ENCODE measurements around the gene EEF1A2.
"Not testable (repeated sequence)": the region's sequence is repeated elsewhere in the genome, so short reads cannot be mapped to it uniquely, and the experiment has no call there.

The EEF1A2 gene

GRCh38 chr20:63484651-63485403 lies 14.1 kb downstream of the EEF1A2 start:
- ChIA-PET CTCF (interaction anchor here (1.0 kb wide), 1 partner anchor 11 kb away, joined by 4 read pairs; no protein-coding TSS in a partner anchor), POLR2A (interaction anchor here (1.2 kb wide), 1 partner anchor 11 kb away, joined by 3 read pairs; no protein-coding TSS in a partner anchor)
- DNase-seq (ENCODE audit: extremely low spot score): no peak
- TF ChIP-seq LEF1 (IDR thresholded peaks at IDR 0.05; ENCODE audit: borderline replicate concordance) (no peak), CTBP1 (IDR thresholded peaks at IDR 0.05; ENCODE audit: borderline replicate concordance) (no peak), FOXK2 (IDR thresholded peaks at IDR 0.05) (no peak), SUZ12 (IDR thresholded peaks at IDR 0.05) (no peak)

GRCh38 chr20:63484236-63484635 lies 14.6 kb downstream of the EEF1A2 start:
- ChIA-PET POLR2A (interaction anchor here (1.2 kb wide), 1 partner anchor 10 kb away, joined by 3 read pairs; no protein-coding TSS in a partner anchor), CTCF (interaction anchor here (0.7 to 1.0 kb wide), 2 partner anchors 12 to 175 kb away, joined by 3 to 4 read pairs; no protein-coding TSS in a partner anchor)
- TF ChIP-seq NFRKB (IDR thresholded peaks at IDR 0.05) (no peak), ELF4 (IDR thresholded peaks at IDR 0.05) (no peak), FOXK2 (IDR thresholded peaks at IDR 0.05) (no peak)
- DNase-seq (ENCODE audit: extremely low spot score): no peak

DNA sequence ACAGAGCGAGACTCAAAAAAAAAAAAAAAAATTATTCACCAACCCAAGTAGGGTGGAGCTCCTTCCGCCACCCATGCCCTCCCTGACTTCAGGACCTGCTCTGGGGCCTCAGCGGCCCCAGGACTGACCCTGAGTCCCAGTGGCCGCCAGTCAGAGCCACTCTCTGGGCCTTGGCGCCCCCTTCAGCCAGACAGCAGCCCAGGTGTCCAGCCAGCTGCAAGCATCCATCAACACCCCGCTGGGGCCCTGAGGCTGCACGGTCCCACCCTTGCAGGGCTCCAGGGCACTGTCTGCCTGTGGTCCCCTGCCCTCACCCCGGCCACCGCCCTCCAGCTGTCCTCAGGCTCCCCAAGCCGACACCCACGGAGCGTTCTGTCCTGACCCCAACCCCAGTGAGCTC lies 15.0 kb downstream of the EEF1A2 start:
- no peak for DNase-seq (ENCODE audit: extremely low spot score)
- POLR2A ChIA-PET: interaction anchor here (1.2 kb wide), 1 partner anchor 10 kb away, joined by 3 read pairs; no protein-coding TSS in a partner anchor
- no peak for TF ChIP-seq ARNT (IDR thresholded peaks at IDR 0.05)
- no peak for TF ChIP-seq TARDBP (IDR thresholded peaks at IDR 0.05)
- TF ChIP-seq SP1 (IDR thresholded peaks at IDR 0.05): no peak
- TF ChIP-seq ZNF384 (IDR thresholded peaks at IDR 0.05): no peak
- TF ChIP-seq CTBP1 (IDR thresholded peaks at IDR 0.05; ENCODE audit: borderline replicate concordance): no peak
- no peak for TF ChIP-seq FOXM1 (IDR thresholded peaks at IDR 0.05; ENCODE audit: borderline replicate concordance)
- TF ChIP-seq LEF1 (IDR thresholded peaks at IDR 0.05; ENCODE audit: borderline replicate concordance): no peak
- TF ChIP-seq NFRKB (IDR thresholded peaks at IDR 0.05): no peak
- no peak for TF ChIP-seq ELF4 (IDR thresholded peaks at IDR 0.05)
- no peak for TF ChIP-seq FOXA1 (IDR thresholded peaks at IDR 0.05)
- CTCF ChIA-PET: interaction anchor here (0.7 to 0.9 kb wide), 3 partner anchors 13 to 175 kb away, joined by 3 to 4 read pairs (median 3); no protein-coding TSS in a partner anchor

DNA sequence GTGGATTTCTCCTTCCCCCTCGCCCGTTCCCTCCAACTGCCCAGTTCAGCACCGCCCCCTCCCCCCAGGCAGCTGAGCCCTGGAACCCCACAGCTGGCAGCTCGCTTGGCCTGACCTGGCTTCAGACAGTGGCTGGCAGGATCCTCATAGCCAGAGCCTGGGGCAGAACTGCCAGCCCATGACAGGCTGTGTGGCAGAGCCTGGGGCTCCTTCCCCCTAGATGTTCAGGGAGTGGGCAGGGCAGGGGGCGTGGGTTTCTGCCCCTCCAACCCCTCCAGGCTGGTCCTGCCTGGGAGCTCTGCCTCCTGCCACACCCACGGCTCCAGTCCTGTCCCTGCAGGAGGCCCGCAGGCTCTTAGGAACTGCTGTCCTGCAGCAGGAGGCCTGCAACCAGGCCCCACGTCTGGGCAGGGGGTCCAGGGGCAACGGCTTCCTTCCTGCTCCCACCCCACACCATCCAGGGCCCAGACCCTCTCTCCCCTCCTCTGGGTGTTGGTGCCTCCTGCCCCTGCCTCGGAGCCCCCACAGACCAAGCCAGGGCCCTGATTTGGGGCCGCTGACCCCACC lies 16.8 kb downstream of the EEF1A2 start:
- DNase-seq (ENCODE audit: extremely low spot score): no peak
- TF ChIP-seq ZNF384 (IDR thresholded peaks at IDR 0.05): no peak
- CTCF ChIA-PET: interaction anchor here (1.1 kb wide), 1 partner anchor 14 kb away, joined by 4 read pairs; no protein-coding TSS in a partner anchor
- POLR2A ChIA-PET: no interaction called here

- ChIA-PET CTCF (interaction anchor here (1.1 kb wide), 1 partner anchor 15 kb away, joined by 4 read pairs; no protein-coding TSS in a partner anchor), POLR2A (no interaction called here)
- TF ChIP-seq TARDBP (IDR thresholded peaks at IDR 0.05) (no peak), L3MBTL2 (conservative IDR thresholded peaks at IDR 0.05) (no peak), HDGF (IDR thresholded peaks at IDR 0.05; ENCODE audit: borderline replicate concordance) (no peak), ZNF384 (IDR thresholded peaks at IDR 0.05) (no peak), FOXM1 (IDR thresholded peaks at IDR 0.05; ENCODE audit: borderline replicate concordance) (no peak), BHLHE40 (IDR thresholded peaks at IDR 0.05; ENCODE audit: borderline replicate concordance) (no peak), NFRKB (IDR thresholded peaks at IDR 0.05) (no peak), LEF1 (IDR thresholded peaks at IDR 0.05; ENCODE audit: borderline replicate concordance) (no peak), ARNT (IDR thresholded peaks at IDR 0.05) (no peak), PKNOX1 (IDR thresholded peaks at IDR 0.05) (no peak), FOXK2 (IDR thresholded peaks at IDR 0.05) (no peak), SUZ12 (IDR thresholded peaks at IDR 0.05) (no peak), SP1 (IDR thresholded peaks at IDR 0.05) (no peak), FOXA1 (IDR thresholded peaks at IDR 0.05) (no peak), ELF4 (IDR thresholded peaks at IDR 0.05) (no peak)
- DNase-seq (ENCODE audit: extremely low spot score): no peak
Measured at GRCh38 chr20:63481503-63481902, 17.4 kb downstream of the EEF1A2 start.

DNA sequence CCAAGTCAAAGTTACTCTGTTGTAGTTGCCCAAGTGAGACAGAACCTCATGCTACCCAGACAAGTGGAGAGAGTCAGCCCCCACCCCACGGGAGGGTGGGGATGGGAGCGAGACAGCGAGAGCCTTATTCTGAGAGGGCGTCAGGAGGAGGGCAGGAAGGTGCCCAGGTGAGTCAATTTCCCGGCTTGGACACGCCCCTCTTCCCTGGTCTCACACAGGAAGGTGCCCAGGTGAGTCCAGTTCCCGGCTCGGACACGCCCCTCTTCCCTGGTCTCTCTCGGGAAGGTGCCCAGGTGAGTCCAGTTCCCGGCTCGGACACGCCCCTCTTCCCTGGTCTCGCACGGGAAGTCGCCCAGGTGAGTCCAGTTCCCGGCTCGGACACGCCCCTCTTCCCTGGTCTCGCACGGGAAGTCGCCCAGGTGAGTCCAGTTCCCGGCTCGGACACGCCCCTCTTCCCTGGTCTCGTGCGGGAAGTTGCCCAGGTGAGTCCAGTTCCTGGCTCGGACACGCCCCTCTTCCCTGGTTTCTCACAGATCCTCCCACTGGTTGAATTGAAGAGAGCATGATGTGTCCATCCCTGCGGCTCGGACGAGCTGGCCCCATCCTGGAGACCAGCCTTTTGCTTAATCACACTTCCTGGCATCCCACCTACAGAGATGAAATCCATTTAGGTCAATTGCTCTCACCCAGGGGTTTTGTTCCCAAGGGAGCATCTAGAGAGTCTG lies 19.0 kb downstream of the EEF1A2 start:
- CTCF ChIA-PET; DNase-seq (ENCODE audit: extremely low spot score); POLR2A ChIA-PET: not testable (repeated sequence)

DNA sequence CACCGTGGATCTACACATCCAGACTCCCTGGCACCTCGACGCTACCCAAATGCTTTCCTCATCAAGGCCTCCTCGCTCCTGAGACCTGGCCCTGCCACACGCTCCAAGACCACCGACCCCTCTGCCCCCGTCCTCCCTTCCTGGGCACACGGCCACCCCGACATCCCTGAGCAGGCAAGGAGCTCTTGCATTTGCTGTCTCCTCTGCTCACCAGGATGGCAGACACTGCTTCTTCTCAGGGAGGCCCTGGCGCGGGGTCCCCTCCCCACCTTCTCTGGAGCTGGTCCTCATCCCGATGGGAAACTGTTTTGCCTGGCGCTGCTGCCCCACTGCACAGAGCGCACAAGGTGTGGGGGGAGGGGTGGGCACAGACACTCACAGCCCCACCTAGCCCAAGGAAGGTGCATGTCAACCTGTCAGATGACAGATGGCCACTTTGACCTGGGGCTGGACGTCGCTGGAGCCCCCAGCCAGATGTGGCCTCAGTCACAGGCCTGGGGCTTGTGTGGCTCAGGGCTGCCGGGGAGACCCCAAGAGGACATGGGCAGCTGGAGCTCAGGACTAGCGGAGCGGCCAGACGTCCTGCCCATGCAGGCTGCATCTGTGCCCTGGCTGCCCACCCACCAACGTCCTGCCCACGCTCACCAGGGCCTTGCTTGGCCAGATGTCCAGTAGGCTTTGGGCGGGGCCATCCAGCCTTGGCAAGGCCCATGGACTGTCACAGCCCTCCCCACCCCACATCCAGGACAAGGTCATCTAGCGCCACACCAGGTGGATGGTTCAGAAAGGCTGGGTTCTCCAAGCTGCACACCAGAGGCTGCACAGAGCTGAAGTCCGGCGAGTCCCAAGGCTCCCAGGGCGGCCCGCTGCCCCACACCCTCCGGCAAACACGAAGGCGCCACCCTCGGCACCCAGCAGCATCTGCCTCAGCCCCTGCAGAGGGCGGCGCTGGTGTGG lies 20.3 kb downstream of the EEF1A2 start:
- no peak for DNase-seq (ENCODE audit: extremely low spot score)
- POLR2A ChIA-PET: no interaction called here
- CTCF ChIA-PET: interaction anchor here (1.0 to 1.1 kb wide), 2 partner anchors 18 to 37 kb away, joined by 3 to 6 read pairs; no protein-coding TSS in a partner anchor
- TF ChIP-seq ZNF384 (IDR thresholded peaks at IDR 0.05) (no peak), NFRKB (IDR thresholded peaks at IDR 0.05) (no peak), PKNOX1 (IDR thresholded peaks at IDR 0.05) (no peak), TARDBP (IDR thresholded peaks at IDR 0.05) (no peak), ARNT (IDR thresholded peaks at IDR 0.05) (no peak), FOXA1 (IDR thresholded peaks at IDR 0.05) (no peak), FOXK2 (IDR thresholded peaks at IDR 0.05) (no peak), LEF1 (IDR thresholded peaks at IDR 0.05; ENCODE audit: borderline replicate concordance) (no peak), SUZ12 (IDR thresholded peaks at IDR 0.05) (no peak), ELF4 (IDR thresholded peaks at IDR 0.05) (no peak), SP1 (IDR thresholded peaks at IDR 0.05) (no peak), HDGF (IDR thresholded peaks at IDR 0.05; ENCODE audit: borderline replicate concordance) (no peak), CTBP1 (IDR thresholded peaks at IDR 0.05; ENCODE audit: borderline replicate concordance) (no peak), BHLHE40 (IDR thresholded peaks at IDR 0.05; ENCODE audit: borderline replicate concordance) (no peak)

Data from HEK293T (cell line).